GM12878 (cell line): ENCODE measurements around the gene SIVA1. TPM values are rescaled to one million over a fixed set of nuclear protein-coding genes. Genes with fewer than 3 reads are reported as not detected.

Experiments
- ATAC-seq: fragments of 200-7000 bp; cut with Tn5 transposase; 3 replicates; pipeline ENCODE4 v1.9.1; 2020; ENCODE audit warnings: mild to moderate bottlenecking, moderate library complexity
- BruUV-seq: library from RNA; stranded (reverse); fragments of 400-500 nt; replicated peaks from 2 replicates; lab custom pipeline; 2021; lab: Mats Ljungman, UMichigan
- CTCF ChIA-PET: fragments of 300-600 bp; sonication (Branson Sonifier 250); formaldehyde crosslinking; extraction: SDS; loops from one replicate; lab custom pipeline; 2021; ENCODE audit warnings: inconsistent platforms; lab: Yijun Ruan, JAX
- POLR2A ChIA-PET: fragments of 350-600 bp; formaldehyde crosslinking; extraction: SDS; loops from one replicate; lab custom pipeline; 2021; ENCODE audit warnings: inconsistent platforms; lab: Charles Lee
- RAD21 ChIA-PET: fragments of 300-600 bp; sonication (Branson Sonifier 250); formaldehyde crosslinking; loops from one replicate; lab custom pipeline; 2023; ENCODE audit warnings: antibody characterized with exemption; ENCODE audit not compliant: unreplicated experiment; lab: Charles Lee
- SMC1A ChIA-PET: fragments of 300-600 bp; sonication (Branson Sonifier 250); formaldehyde crosslinking; loops from one replicate; lab custom pipeline; 2023; ENCODE audit not compliant: unreplicated experiment, uncharacterized antibody; lab: Charles Lee
- DNase-seq: peaks from one replicate; pipeline ENCODE4 v3.0.0-alpha.2; 2011; ENCODE audit warnings: low read depth, low spot score
- FAIRE-seq: peaks from 3 replicates; lab custom pipeline; 2011; peaks lifted over from hg19 to GRCh38; lab: Jason Lieb, UNC
- H2AFZ ChIP-seq: 2 replicates; pipeline ENCODE4 v1.6.0; 2011; ENCODE audit warnings: low read depth, low read length, control low read depth; ENCODE audit not compliant: control insufficient read depth
- H3K27ac ChIP-seq: 2 replicates; pipeline ENCODE4 v1.5.1; 2011; ENCODE audit warnings: control low read depth; ENCODE audit not compliant: control insufficient read depth, insufficient read depth
- H3K27me3 ChIP-seq, 2 experiments: replicated peaks in 1 of 2; 2 replicates each; pipeline versions ENCODE4 v1.6.0 to v1.6.1; 2011; ENCODE audit warnings: low read length in 1 of 2; ENCODE audit not compliant: control insufficient read depth in 2 of 2, insufficient read depth in 2 of 2
- H3K36me3 ChIP-seq, 2 experiments: 2 replicates each; pipeline ENCODE4 v1.5.1; 2011; ENCODE audit warnings: low read length in 1 of 2; ENCODE audit not compliant: control insufficient read depth in 2 of 2, insufficient read depth in 2 of 2
- H3K4me1 ChIP-seq: 2 replicates; pipeline ENCODE4 v1.6.1; 2011; ENCODE audit warnings: mild to moderate bottlenecking, low read length, moderate library complexity, mixed read lengths; ENCODE audit not compliant: control insufficient read depth, insufficient read depth
- H3K4me2 ChIP-seq: 2 replicates; pipeline ENCODE4 v1.6.0; 2011; ENCODE audit warnings: control low read depth; ENCODE audit not compliant: control insufficient read depth, insufficient read depth
- H3K4me3 ChIP-seq: fragments of 200-600 bp; sonication (generic); 2 replicates; pipeline ENCODE4 v1.5.1; 2016
- H3K79me2 ChIP-seq: 2 replicates; pipeline ENCODE4 v1.6.0; 2011; ENCODE audit warnings: low read length; ENCODE audit not compliant: control insufficient read depth, insufficient read depth
- H3K9ac ChIP-seq: 2 replicates; pipeline ENCODE4 v1.8.0; 2011; ENCODE audit warnings: low read length, control low read depth, mixed read lengths; ENCODE audit not compliant: control insufficient read depth, insufficient read depth
- H3K9me3 ChIP-seq: replicated peaks from 3 replicates; pipeline ENCODE4 v1.5.1; 2011; ENCODE audit warnings: mild to moderate bottlenecking, low read length; ENCODE audit not compliant: control insufficient read depth, insufficient read depth
- H4K20me1 ChIP-seq: 2 replicates; pipeline ENCODE4 v1.6.0; 2011; ENCODE audit not compliant: control insufficient read depth, insufficient read depth
- BHLHE40 ChIP-seq, 2 experiments: fragments of 450-650 bp in 1 of 2; IDR thresholded peaks; 2 replicates each; pipeline ENCODE4 v1.6.1; 2011 to 2017; ENCODE audit warnings: low read depth in 2 of 2, borderline replicate concordance in 1 of 2, improper control_type of control experiment in 1 of 2, low read length in 1 of 2, mild to moderate bottlenecking in 1 of 2
- SMC3 ChIP-seq: IDR thresholded peaks from 2 replicates; pipeline ENCODE4 v1.6.1; 2011; ENCODE audit warnings: low read length, improper control_type of control experiment, borderline replicate concordance
- WGBS: methylation state at CpG from one replicate; pipeline ENCODE4 v1.1.6; 2016; ENCODE audit warnings: low lambda C conversion rate; ENCODE audit not compliant: insufficient replicate concordance, insufficient coverage; ENCODE audit errors: missing lambda C conversion rate; 5-methylcytosine and 5-hydroxymethylcytosine counted together
- in situ Hi-C: fragments of 300-500 bp; cut with MboI; formaldehyde crosslinking; loops from 9 replicates; pipeline ENCODE4 v1.14.3; 2018; ENCODE audit warnings: mixed read lengths
- intact Hi-C: fragments of 100-400 bp; cut with micrococcal nuclease; formaldehyde crosslinking; loops from one replicate; pipeline ENCODE4 v1.14.2; 2022; ENCODE audit not compliant: unreplicated experiment
- polyA plus RNA-seq, 11 experiments: library from polyadenylated mRNA; depleted of rRNA in 4 of 11; unstranded in 6 of 11; stranded (reverse) in 5 of 11; fragments of >200 nt; fragmentation: Nextera tagmentation in 4 of 11; fragmentation: Illumina TruSeq in 1 of 11; extraction: Ambion mirVana in 4 of 11; extraction: Trizol in 1 of 11; gene quantifications; 1 replicate in 1 of 11; 2 replicates in 10 of 11; pipeline versions ENCODE4 v1.2.1 to v1.2.3, GENCODE V29; 2011 to 2016; ENCODE audit warnings: inconsistent platforms in 2 of 11, missing spikeins in 2 of 11, low read depth in 1 of 11
- total RNA-seq, 4 experiments: library from RNA; depleted of rRNA in 3 of 4; stranded (reverse); fragments of >200 nt in 3 of 4; fragmentation: Illumina TruSeq in 1 of 4; extraction: Trizol in 1 of 4; gene quantifications; 2 replicates each; pipeline versions ENCODE4 v1.2.1 to v1.2.3, GENCODE V29; 2013 to 2021
- TF ChIP-seq, protein P1 (sequence below): IDR thresholded peaks from 2 replicates; pipeline ENCODE4 v1.6.1; 2011; ENCODE audit warnings: borderline replicate concordance, low read depth, mild to moderate bottlenecking, moderate library complexity, low read length; ENCODE audit not compliant: insufficient read depth, poor library complexity, severe bottlenecking
- TF ChIP-seq, protein P2 (sequence below): IDR thresholded peaks from 2 replicates; pipeline ENCODE4 v1.6.1; 2011; ENCODE audit warnings: mild to moderate bottlenecking, low read depth, low read length, moderate library complexity; ENCODE audit not compliant: insufficient replicate concordance

Gene SIVA1
- total and polyA plus RNA-seq, 10 of the 15 experiments (the other 5 are each of a cell fraction or from before 2014, with no cell fraction given) = 4.6 to 282 (median 106) TPM

DNA sequence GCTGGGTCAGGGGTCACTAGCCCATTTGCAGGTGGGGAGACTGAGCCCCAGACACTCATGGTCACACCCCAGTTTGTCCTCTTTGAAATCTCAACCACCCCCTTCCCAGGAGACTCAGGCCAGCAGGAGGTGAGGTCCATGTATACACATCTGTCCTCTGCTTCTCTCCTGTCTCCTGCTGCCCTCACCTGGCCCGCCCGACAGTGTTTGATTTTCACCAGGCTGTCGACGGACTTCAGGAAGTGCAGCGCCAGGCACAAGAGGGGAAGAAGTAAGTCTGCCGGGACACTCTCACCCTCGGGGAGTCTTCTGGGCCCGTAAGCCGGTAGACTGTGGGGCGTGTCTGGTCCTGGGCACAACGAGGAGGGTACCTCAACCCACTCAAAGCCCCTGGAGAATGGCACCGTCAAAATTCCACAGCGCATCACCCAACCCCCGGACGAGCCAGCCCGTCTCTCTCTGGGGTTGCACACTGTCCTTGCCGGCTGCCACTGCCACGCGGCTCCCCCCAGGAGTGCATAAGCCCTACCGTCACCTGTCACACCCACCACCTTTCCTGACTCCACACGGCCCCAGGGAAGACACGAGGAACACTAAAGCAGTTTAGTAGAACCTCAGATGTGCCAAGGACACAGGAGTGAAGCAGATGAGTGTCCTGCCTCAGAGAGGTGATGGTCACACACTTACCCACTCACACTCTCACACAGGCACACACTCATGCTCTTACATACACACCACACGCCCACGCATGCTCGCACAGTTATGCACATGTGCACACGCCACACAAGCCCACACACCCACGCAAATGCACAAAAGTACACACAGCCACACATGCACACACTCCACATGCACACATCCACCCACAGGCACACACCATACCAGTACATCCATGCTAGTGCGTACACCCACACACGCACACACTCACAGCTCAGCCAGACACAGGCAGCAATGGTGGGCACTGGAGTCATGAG lies 13.1 kb upstream of the SIVA1 start:
- H3K36me3 ChIP-seq = no peaks in the 10 kb centered on the region
- 41% methylated on average over 28 of the region's 29 CpGs for WGBS
- ATAC-seq (no peak), DNase-seq (no peak), FAIRE-seq (no peak)
- H4K20me1 ChIP-seq = no peaks in the 10 kb centered on the region
- no peaks in the 10 kb centered on the region for H3K4me1 ChIP-seq
- H3K27me3 ChIP-seq = no peaks in the 10 kb centered on the region; a peak in 3 of 4 replicates
- no peaks in the 10 kb centered on the region for H3K9me3 ChIP-seq
- ChIA-PET RAD21 (no interaction called here), CTCF (interaction anchor here (1.3 kb wide), 1 partner anchor 66 kb away, joined by 3 read pairs; no protein-coding TSS in a partner anchor), POLR2A (no interaction called here), SMC1A (interaction anchor here (0.6 kb wide), 1 partner anchor 9 kb away, joined by 3 read pairs; no protein-coding TSS in a partner anchor)
- intact Hi-C loops (no loop called here), in situ Hi-C loops (no loop called here)
- no peak overlapping the region for H3K9ac ChIP-seq
- H3K27ac ChIP-seq = no peak overlapping the region
- no peak overlapping the region for H2AFZ ChIP-seq
- TF ChIP-seq, protein P1, sequence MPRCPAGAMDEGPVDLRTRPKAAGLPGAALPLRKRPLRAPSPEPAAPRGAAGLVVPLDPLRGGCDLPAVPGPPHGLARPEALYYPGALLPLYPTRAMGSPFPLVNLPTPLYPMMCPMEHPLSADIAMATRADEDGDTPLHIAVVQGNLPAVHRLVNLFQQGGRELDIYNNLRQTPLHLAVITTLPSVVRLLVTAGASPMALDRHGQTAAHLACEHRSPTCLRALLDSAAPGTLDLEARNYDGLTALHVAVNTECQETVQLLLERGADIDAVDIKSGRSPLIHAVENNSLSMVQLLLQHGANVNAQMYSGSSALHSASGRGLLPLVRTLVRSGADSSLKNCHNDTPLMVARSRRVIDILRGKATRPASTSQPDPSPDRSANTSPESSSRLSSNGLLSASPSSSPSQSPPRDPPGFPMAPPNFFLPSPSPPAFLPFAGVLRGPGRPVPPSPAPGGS = peak; percentile 92
- TF ChIP-seq SMC3 (no peak), BHLHE40 (IDR thresholded peaks at IDR 0.05; ENCODE audit: borderline replicate concordance in 1 of 2, low read depth in 2 of 2, low read length in 1 of 2) (0 out of 4 replicates have a peak, but pooled peaks of 1 of the 2 experiments have one; percentile 17)
- TF ChIP-seq, protein P2, sequence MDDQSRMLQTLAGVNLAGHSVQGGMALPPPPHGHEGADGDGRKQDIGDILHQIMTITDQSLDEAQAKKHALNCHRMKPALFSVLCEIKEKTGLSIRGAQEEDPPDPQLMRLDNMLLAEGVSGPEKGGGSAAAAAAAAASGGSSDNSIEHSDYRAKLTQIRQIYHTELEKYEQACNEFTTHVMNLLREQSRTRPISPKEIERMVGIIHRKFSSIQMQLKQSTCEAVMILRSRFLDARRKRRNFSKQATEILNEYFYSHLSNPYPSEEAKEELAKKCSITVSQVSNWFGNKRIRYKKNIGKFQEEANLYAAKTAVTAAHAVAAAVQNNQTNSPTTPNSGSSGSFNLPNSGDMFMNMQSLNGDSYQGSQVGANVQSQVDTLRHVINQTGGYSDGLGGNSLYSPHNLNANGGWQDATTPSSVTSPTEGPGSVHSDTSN = peak; percentile 46
- no peak overlapping the region for H3K4me3 ChIP-seq
- BruUV-seq = no TSS peak
- H3K79me2 ChIP-seq = no peaks in the 10 kb centered on the region
- no peak overlapping the region for H3K4me2 ChIP-seq
